NCI-H2107 treated with DMSO at 0.1 percent for 48 hours (cell line): ENCODE data around the gene ACSS1.

Experiments
- DNase-seq: peaks from one replicate; lab custom pipeline; 2025; ENCODE audit not compliant: unreplicated experiment; lab: John Stamatoyannopoulos, UW

ACSS1 gene

GRCh38 chr20:24979036-24979960 is 78.6 kb downstream of the ACSS1 start:
- DNase-seq = no peak

- no peak for DNase-seq
Observed at GRCh38 chr20:24978513-24978912, 79.4 kb downstream of the ACSS1 start.

GRCh38 chr20:24977797-24978196 is 80.1 kb downstream of the ACSS1 start:
- DNase-seq = no peak

GRCh38 chr20:24977336-24977735 is 80.6 kb downstream of the ACSS1 start:
- no peak for DNase-seq

GRCh38 chr20:24972341-24972740 is 85.6 kb downstream of the ACSS1 start:
- DNase-seq = no peak

GRCh38 chr20:24971376-24972101 is 86.4 kb downstream of the ACSS1 start:
- no peak for DNase-seq

- DNase-seq = no peak
Observed at GRCh38 chr20:24970754-24971153, 87.2 kb downstream of the ACSS1 start.

- no peak for DNase-seq
Observed at GRCh38 chr20:24970030-24970553, 87.8 kb downstream of the ACSS1 start.

- no peak for DNase-seq
Observed at GRCh38 chr20:24969186-24970029, 88.5 kb downstream of the ACSS1 start.

GRCh38 chr20:24968278-24968800 is 89.6 kb downstream of the ACSS1 start:
- no peak for DNase-seq

GRCh38 chr20:24966317-24967012 is 91.5 kb downstream of the ACSS1 start:
- no peak for DNase-seq

GRCh38 chr20:24965065-24965919 is 92.6 kb downstream of the ACSS1 start:
- no peak for DNase-seq

GRCh38 chr20:24964506-24964840 is 93.5 kb downstream of the ACSS1 start:
- DNase-seq = no peak

- DNase-seq = no peak
Observed at GRCh38 chr20:24963672-24964505, 94.0 kb downstream of the ACSS1 start.

- DNase-seq = no peak
Observed at GRCh38 chr20:24962510-24962909, 95.4 kb downstream of the ACSS1 start.

GRCh38 chr20:24962182-24962492 is 95.8 kb downstream of the ACSS1 start:
- DNase-seq = no peak

GRCh38 chr20:24961384-24962181 is 96.4 kb downstream of the ACSS1 start:
- DNase-seq = no peak

- no peak for DNase-seq
Observed at GRCh38 chr20:24960861-24961260, 97.1 kb downstream of the ACSS1 start.
